B cell (primary cell): ENCODE results near the gene EGFL8.

Source experiments
- CTCF ChIP-seq: fragments of 200-600 bp; IDR thresholded peaks from one replicate; pipeline ENCODE4 v1.8.0; 2022; ENCODE audit warnings: antibody characterized with exemption, mild to moderate bottlenecking
- EZH2 ChIP-seq: IDR thresholded peaks from 2 replicates; pipeline ENCODE4 v1.6.1; 2012; ENCODE audit warnings: borderline replicate concordance, low read depth, mild to moderate bottlenecking, moderate library complexity, low read length; ENCODE audit not compliant: insufficient read depth, poor library complexity, severe bottlenecking

- TF ChIP-seq CTCF, result peak; percentile 95
- TF ChIP-seq EZH2, result no peak
Observed at GRCh38 chr6:32118782-32119628, 45.4 kb upstream of the EGFL8 start.
